22Rv1 (cell line): ENCODE data around the gene DPF3.

Source experiments
- H3K27ac ChIP-seq: fragments of 450-650 bp; 2 replicates; pipeline ENCODE4 v1.5.1; 2017
- ZFX ChIP-seq: fragments of 450-650 bp; IDR thresholded peaks from 2 replicates; pipeline ENCODE4 v1.6.1; 2017; ENCODE audit warnings: antibody characterized with exemption, borderline replicate concordance
- TF ChIP-seq, protein P1 (sequence below): fragments of 450-650 bp; IDR thresholded peaks from 2 replicates; pipeline ENCODE4 v1.5.1; 2017; ENCODE audit warnings: mild to moderate bottlenecking

DPF3 gene

DNA sequence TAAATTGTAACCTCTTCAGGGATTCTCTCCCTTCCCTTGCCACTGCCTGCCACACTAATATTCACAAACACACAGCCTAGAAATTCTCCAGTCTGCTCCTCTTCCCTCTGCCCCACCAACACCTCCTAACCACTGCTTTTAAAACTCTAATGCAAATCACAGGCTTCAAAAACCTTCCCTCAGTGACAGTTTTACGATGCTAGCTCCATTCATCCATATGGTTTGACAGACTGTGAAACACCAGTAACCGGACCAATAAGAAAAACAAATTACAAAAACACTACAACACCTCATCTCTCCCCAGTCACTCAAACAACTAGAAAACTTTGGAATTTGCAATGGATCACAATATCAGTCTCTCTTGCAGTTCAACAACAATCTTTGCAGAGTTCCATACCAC is 5.7 kb downstream of the DPF3 start:
- TF ChIP-seq ZFX, result no peak
- TF ChIP-seq, protein P1, sequence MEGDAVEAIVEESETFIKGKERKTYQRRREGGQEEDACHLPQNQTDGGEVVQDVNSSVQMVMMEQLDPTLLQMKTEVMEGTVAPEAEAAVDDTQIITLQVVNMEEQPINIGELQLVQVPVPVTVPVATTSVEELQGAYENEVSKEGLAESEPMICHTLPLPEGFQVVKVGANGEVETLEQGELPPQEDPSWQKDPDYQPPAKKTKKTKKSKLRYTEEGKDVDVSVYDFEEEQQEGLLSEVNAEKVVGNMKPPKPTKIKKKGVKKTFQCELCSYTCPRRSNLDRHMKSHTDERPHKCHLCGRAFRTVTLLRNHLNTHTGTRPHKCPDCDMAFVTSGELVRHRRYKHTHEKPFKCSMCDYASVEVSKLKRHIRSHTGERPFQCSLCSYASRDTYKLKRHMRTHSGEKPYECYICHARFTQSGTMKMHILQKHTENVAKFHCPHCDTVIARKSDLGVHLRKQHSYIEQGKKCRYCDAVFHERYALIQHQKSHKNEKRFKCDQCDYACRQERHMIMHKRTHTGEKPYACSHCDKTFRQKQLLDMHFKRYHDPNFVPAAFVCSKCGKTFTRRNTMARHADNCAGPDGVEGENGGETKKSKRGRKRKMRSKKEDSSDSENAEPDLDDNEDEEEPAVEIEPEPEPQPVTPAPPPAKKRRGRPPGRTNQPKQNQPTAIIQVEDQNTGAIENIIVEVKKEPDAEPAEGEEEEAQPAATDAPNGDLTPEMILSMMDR, result no peak
- H3K27ac ChIP-seq, result no peak overlapping the region

DNA sequence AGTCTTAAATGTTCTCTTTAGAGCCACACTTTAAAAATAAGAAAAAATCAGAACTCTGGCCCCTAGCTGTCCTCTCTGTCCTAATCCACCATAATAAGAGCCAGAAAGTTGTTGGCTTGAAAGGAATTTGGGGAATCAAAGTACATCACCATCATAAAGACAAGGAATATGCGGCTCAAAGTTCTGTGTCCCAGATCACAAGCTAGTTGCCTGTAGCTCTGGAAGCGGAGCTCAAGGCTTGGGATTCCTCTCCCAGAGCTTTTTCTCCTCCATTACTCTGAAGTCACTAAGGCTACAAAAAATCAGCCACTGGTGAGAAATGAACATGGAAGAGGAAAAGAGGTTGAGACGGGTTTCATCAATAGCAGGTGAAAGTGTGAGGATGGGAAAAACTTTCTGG is 6.4 kb downstream of the DPF3 start:
- TF ChIP-seq ZFX, result no peak
- TF ChIP-seq, protein P1, result no peak
- H3K27ac ChIP-seq, result no peak overlapping the region

GRCh38 chr14:72884386-72884785 is 9.5 kb downstream of the DPF3 start:
- H3K27ac ChIP-seq, result no peak overlapping the region
- TF ChIP-seq, protein P1, result no peak
- no peak for TF ChIP-seq ZFX

GRCh38 chr14:72883961-72884360 is 9.9 kb downstream of the DPF3 start:
- H3K27ac ChIP-seq, result no peak overlapping the region
- no peak for TF ChIP-seq ZFX
- TF ChIP-seq, protein P1, result no peak

- H3K27ac ChIP-seq, result no peak overlapping the region
- TF ChIP-seq, protein P1, result no peak
- no peak for TF ChIP-seq ZFX
Measured at GRCh38 chr14:72883109-72883508, 10.8 kb downstream of the DPF3 start.

DNA sequence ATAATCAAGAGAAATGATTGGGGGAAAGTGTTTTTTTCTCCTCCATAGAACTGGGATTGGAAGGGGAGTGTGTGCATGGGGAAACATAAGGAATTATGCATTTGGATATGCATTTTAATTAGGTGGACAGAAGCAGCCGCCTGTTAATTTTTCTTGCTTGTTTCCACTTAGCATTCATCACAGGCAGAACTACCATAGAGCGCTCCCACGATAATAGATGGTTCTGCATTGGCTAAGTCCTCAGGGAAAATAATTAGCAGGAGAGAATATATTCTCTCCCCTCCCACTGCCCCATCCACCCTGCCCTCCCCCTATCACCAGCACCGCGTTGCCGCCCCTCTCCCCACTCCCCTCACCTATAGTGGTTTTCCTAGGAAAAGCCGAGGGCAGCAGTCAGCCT is 11.4 kb downstream of the DPF3 start:
- TF ChIP-seq ZFX, result no peak
- TF ChIP-seq, protein P1, result no peak
- no peak overlapping the region for H3K27ac ChIP-seq

DNA sequence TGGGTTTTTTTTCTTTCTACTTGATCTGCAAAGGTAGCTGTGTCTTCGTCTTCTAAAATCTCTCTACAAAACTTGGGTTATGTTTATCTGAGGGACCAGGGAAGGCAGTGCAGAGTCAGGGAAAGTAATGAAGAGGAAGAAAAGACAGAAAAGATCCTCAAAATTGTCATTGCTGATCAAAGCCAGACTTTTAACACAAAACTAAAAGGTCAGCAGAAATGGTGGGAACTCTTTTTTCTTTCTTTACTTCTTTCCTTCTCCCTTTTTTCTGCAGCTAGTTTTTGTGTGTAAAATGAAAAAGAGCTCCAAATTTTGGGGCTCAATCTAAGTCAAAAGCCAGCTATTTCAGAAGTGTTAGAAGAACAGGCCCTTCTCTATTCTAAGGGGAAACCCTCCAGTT is 11.9 kb downstream of the DPF3 start:
- TF ChIP-seq, protein P1, result no peak
- no peak overlapping the region for H3K27ac ChIP-seq
